Activated CD4-positive, CD25-positive, alpha-beta regulatory T cell (primary cell): ENCODE results near the gene GLB1L2.
"Not testable (repeated sequence)": the region's sequence is repeated elsewhere in the genome, so short reads cannot be mapped to it uniquely, and the experiment has no call there.

Experiments
- DNase-seq, 4 experiments: peaks; one replicate each; lab custom pipeline; 2025; lab: John Stamatoyannopoulos, UW

The GLB1L2 gene

GRCh38 chr11:134328433-134328832, 3.4 kb upstream of the GLB1L2 start:
- no peak for DNase-seq

- DNase-seq = no peak
These were observed 1.0 kb upstream of the GLB1L2 start for GRCh38 chr11:134330611-134331353.

- no peak for DNase-seq
These were observed 422 bp downstream of the GLB1L2 start for GRCh38 chr11:134332189-134332631.

GRCh38 chr11:134332782-134333181, 994 bp downstream of the GLB1L2 start:
- DNase-seq = no peak

GRCh38 chr11:134333312-134333711, 1.5 kb downstream of the GLB1L2 start:
- no peak for DNase-seq

- no peak for DNase-seq
These were observed 2.2 kb downstream of the GLB1L2 start for GRCh38 chr11:134333946-134334345.

GRCh38 chr11:134334796-134335571, 3.2 kb downstream of the GLB1L2 start:
- DNase-seq = no peak

- DNase-seq = no peak
These were observed 5.3 kb downstream of the GLB1L2 start for GRCh38 chr11:134337051-134337450.

- DNase-seq = no peak
These were observed 6.3 kb downstream of the GLB1L2 start for GRCh38 chr11:134338068-134338467.

GRCh38 chr11:134338654-134339053, 6.9 kb downstream of the GLB1L2 start:
- no peak for DNase-seq

GRCh38 chr11:134339756-134340155, 8.0 kb downstream of the GLB1L2 start:
- DNase-seq = no peak

- no peak for DNase-seq
These were observed 8.7 kb downstream of the GLB1L2 start for GRCh38 chr11:134340354-134340964.

- no peak for DNase-seq
These were observed 10.2 kb downstream of the GLB1L2 start for GRCh38 chr11:134341805-134342571.

- DNase-seq = no peak
These were observed 11.0 kb downstream of the GLB1L2 start for GRCh38 chr11:134342572-134343340.

GRCh38 chr11:134343646-134344045, 11.9 kb downstream of the GLB1L2 start:
- DNase-seq = no peak

GRCh38 chr11:134344497-134345236, 12.9 kb downstream of the GLB1L2 start:
- DNase-seq = not testable (repeated sequence)

- DNase-seq = no peak
These were observed 13.4 kb downstream of the GLB1L2 start for GRCh38 chr11:134345237-134345550.

- no peak for DNase-seq
These were observed 14.6 kb downstream of the GLB1L2 start for GRCh38 chr11:134346101-134346975.

GRCh38 chr11:134346976-134347350, 15.2 kb downstream of the GLB1L2 start:
- DNase-seq = no peak

GRCh38 chr11:134347441-134347840, 15.7 kb downstream of the GLB1L2 start:
- no peak for DNase-seq
